Lower leg skin (tissue), 4 donors: ENCODE results near the gene ABCA3. TPM values are rescaled to one million over a fixed set of nuclear protein-coding genes. Genes with fewer than 3 reads are reported as not detected.

Source experiments
- DNase-seq, 2 donors: peaks; one replicate each; pipeline ENCODE4 v3.0.0-alpha.2; 2019; ENCODE audit warnings: low spot score in 2 of 2
- H3K4me3 ChIP-seq: fragments of 200-600 bp; sonication (generic); 2 replicates; pipeline ENCODE4 v1.5.1; 2017; ENCODE audit warnings: mild to moderate bottlenecking, low read depth; ENCODE audit not compliant: poor library complexity, severe bottlenecking
- POLR2A ChIP-seq, 2 donors: fragments of 450-650 bp; IDR thresholded peaks; one replicate each; pipeline ENCODE4 v1.6.1; 2016 to 2017; ENCODE audit warnings: antibody characterized with exemption in 2 of 2, mild to moderate bottlenecking in 1 of 2, moderate library complexity in 1 of 2
- WGBS, 2 donors: methylation state at CpG; one replicate each; pipeline ENCODE4 v1.1.5; 2018; 5-methylcytosine and 5-hydroxymethylcytosine counted together
- intact Hi-C: fragments of 100-400 bp; cut with DNase I; formaldehyde crosslinking; loops from one replicate; pipeline ENCODE4 v1.15.0; 2023; ENCODE audit warnings: low total_unique reads
- total RNA-seq, 4 donors: library from RNA; depleted of rRNA; stranded (reverse); fragments of >200 nt; gene quantifications; one replicate each; pipeline ENCODE4 v1.1.0, GENCODE V29; 2016
- TF ChIP-seq, protein P1 (sequence below), 3 donors: fragments of 450-650 bp; IDR thresholded peaks; one replicate each; pipeline ENCODE4 v1.5.1; 2016; ENCODE audit warnings: antibody characterized with exemption in 3 of 3, mild to moderate bottlenecking in 3 of 3, moderate library complexity in 2 of 3

ABCA3 gene
- total RNA-seq, 4 donors from 2014 or later, result 5.4 to 10.3 (median 9.5) TPM

DNA sequence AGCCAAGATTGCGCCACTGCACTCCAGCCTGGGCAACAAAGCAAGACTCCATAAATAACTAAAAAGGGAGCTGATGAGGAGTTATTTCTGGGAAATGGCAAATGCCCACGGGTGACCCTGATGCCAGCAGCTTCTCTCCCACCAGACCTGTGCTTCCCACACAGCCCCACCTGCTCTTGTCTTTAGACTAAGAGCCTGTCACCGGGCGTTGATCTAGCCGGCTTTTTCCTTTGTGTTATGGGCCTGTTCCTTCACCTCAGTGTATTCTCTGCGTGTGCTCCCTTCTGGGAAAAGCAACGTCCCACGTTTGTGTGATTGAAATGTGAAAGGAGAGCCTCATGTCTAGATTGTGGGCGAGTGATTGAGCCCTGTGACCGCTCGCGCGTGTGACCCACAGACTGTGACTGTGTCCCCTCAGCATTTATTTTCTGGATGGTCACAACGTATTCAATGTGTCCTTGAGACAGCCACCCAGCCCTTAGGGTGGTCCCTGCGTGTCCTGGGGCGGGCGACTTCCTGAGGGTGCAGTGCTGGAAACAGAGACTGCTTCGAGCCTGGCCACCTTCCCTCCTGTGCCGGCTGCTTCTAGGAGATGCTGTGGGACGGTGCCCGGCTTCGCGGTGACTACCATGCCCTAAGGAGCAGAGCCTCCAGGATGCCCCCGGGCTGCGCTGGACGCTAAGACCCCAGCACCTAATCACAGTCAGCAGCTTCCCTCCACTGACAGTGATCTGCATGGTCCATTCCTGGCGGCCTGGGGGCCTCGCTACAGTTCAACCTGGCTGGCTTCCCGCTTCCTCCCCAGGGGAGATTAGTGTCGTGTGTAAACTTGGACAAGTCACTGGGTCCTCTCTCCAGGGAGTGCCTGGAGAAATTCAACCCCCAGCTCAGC, 64.8 kb downstream of the ABCA3 start:
- 78 to 85% methylated on average over 29 to 30 of the region's 30 CpGs for WGBS, 2 donors
- TF ChIP-seq POLR2A (IDR thresholded peaks at IDR 0.05), result no peak
- TF ChIP-seq, protein P1, sequence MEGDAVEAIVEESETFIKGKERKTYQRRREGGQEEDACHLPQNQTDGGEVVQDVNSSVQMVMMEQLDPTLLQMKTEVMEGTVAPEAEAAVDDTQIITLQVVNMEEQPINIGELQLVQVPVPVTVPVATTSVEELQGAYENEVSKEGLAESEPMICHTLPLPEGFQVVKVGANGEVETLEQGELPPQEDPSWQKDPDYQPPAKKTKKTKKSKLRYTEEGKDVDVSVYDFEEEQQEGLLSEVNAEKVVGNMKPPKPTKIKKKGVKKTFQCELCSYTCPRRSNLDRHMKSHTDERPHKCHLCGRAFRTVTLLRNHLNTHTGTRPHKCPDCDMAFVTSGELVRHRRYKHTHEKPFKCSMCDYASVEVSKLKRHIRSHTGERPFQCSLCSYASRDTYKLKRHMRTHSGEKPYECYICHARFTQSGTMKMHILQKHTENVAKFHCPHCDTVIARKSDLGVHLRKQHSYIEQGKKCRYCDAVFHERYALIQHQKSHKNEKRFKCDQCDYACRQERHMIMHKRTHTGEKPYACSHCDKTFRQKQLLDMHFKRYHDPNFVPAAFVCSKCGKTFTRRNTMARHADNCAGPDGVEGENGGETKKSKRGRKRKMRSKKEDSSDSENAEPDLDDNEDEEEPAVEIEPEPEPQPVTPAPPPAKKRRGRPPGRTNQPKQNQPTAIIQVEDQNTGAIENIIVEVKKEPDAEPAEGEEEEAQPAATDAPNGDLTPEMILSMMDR (IDR thresholded peaks at IDR 0.05), result no peak
- intact Hi-C loops, result no loop called here
- DNase-seq, result no peak
- H3K4me3 ChIP-seq, result no peak overlapping the region

GRCh38 chr16:2273931-2274330, 66.6 kb downstream of the ABCA3 start:
- 71 to 72% methylated on average over 9 to 10 of the region's 10 CpGs for WGBS, 2 donors
- intact Hi-C loops, result no loop called here
- TF ChIP-seq POLR2A (IDR thresholded peaks at IDR 0.05), result no peak
- TF ChIP-seq, protein P1 (IDR thresholded peaks at IDR 0.05), result no peak
- H3K4me3 ChIP-seq, result no peak overlapping the region
- DNase-seq, result no peak

- DNase-seq, result no peak
- no peak overlapping the region for H3K4me3 ChIP-seq
- intact Hi-C loops, result no loop called here
- TF ChIP-seq POLR2A (IDR thresholded peaks at IDR 0.05), result no peak
- TF ChIP-seq, protein P1 (IDR thresholded peaks at IDR 0.05), result no peak
- 66 to 98% methylated on average over 4 to 12 of the region's 16 CpGs for WGBS, 2 donors
These were observed 67.0 kb downstream of the ABCA3 start for GRCh38 chr16:2273484-2273883.

DNA sequence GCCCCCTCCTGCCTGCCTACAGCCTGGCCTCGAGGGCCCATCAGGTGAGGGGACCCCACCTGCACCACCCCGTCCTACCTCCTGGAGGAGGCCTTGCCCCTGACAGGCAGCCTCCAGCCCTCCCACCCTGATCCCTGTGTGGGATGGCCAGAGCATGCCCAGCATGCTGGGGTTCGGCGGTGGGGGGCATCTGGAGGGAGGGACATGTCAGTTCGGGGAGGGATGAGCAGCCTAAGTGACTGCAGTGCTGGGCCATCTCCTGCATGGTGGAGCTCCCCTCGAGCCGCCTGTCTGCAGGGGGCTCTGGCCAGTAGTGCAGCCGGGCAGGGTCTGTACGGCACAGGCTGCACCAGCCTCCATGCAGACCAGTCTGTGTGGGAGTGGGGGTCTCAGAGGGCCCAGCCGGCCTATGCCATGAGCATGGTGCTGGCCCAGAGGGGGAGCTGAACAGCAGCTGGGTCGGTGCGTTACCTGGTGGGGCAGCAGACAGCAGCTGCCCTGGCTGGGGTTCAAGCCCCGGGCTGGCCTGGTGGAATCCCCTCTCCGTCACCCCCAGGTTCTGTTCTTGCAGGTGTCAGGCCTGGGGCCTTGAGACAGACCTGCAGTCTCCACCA, 68.6 kb downstream of the ABCA3 start:
- no peak overlapping the region for H3K4me3 ChIP-seq
- intact Hi-C loops, result no loop called here
- WGBS, 2 donors, result 90 to 93% methylated on average over 8 to 12 of the region's 14 CpGs
- TF ChIP-seq POLR2A (IDR thresholded peaks at IDR 0.05), result no peak
- TF ChIP-seq, protein P1 (IDR thresholded peaks at IDR 0.05), result no peak
- DNase-seq, result no peak

GRCh38 chr16:2270588-2271470, 69.7 kb downstream of the ABCA3 start:
- intact Hi-C loops, result no loop called here
- no peak for TF ChIP-seq POLR2A (IDR thresholded peaks at IDR 0.05)
- WGBS, 2 donors, result 76 to 85% methylated on average over 14 to 15 of the region's 15 CpGs
- DNase-seq, result no peak
- H3K4me3 ChIP-seq, result no peak overlapping the region
